Measurements from ENCODE around the gene MMP28. TPM values are rescaled to one million over a fixed set of nuclear protein-coding genes. Genes with fewer than 3 reads are reported as not detected.

Gene MMP28
- 1 to 10 TPM; 1.6 to 2.6 (median 2.0) TPM for polyA plus RNA-seq (ENCODE audit: insufficient read length in 4 of 4)

GRCh38 chr17:35795007-35795870 lies at the start of gene MMP28:
Gene MMP28, minus strand, starts transcription at chr17:35795641. Its CDS starts 264 bp downstream, at chr17:35795377.
- no peak for DNase-seq (ENCODE audit: low read depth in 4 of 4, low spot score in 2 of 4)

- DNase-seq (ENCODE audit: low read depth in 4 of 4, low spot score in 2 of 4): no peak
Measured at GRCh38 chr17:35844547-35844946, 49.1 kb upstream of the MMP28 start.

- DNase-seq (ENCODE audit: low read depth in 4 of 4, low spot score in 2 of 4): no peak
Measured at GRCh38 chr17:35843698-35844097, 48.3 kb upstream of the MMP28 start.

- DNase-seq (ENCODE audit: low read depth in 4 of 4, low spot score in 2 of 4): no peak
Measured at GRCh38 chr17:35842239-35842638, 46.8 kb upstream of the MMP28 start.

- no peak for DNase-seq (ENCODE audit: low read depth in 4 of 4, low spot score in 2 of 4)
Measured at GRCh38 chr17:35841505-35841904, 46.1 kb upstream of the MMP28 start.

GRCh38 chr17:35841101-35841500 lies 45.7 kb upstream of the MMP28 start:
- no peak for DNase-seq (ENCODE audit: low read depth in 4 of 4, low spot score in 2 of 4)

GRCh38 chr17:35825206-35825605 lies 29.8 kb upstream of the MMP28 start:
- no peak for DNase-seq (ENCODE audit: low read depth in 4 of 4, low spot score in 2 of 4)

- no peak for DNase-seq (ENCODE audit: low read depth in 4 of 4, low spot score in 2 of 4)
Measured at GRCh38 chr17:35821308-35821707, 25.9 kb upstream of the MMP28 start.

- no peak for DNase-seq (ENCODE audit: low read depth in 4 of 4, low spot score in 2 of 4)
Measured at GRCh38 chr17:35819455-35819854, 24.0 kb upstream of the MMP28 start.

GRCh38 chr17:35817196-35817595 lies 21.8 kb upstream of the MMP28 start:
- DNase-seq (ENCODE audit: low read depth in 4 of 4, low spot score in 2 of 4): no peak

GRCh38 chr17:35816723-35817122 lies 21.3 kb upstream of the MMP28 start:
- no peak for DNase-seq (ENCODE audit: low read depth in 4 of 4, low spot score in 2 of 4)

GRCh38 chr17:35812456-35812855 lies 17.0 kb upstream of the MMP28 start:
- no peak for DNase-seq (ENCODE audit: low read depth in 4 of 4, low spot score in 2 of 4)

- no peak for DNase-seq (ENCODE audit: low read depth in 4 of 4, low spot score in 2 of 4)
Measured at GRCh38 chr17:35811759-35812158, 16.3 kb upstream of the MMP28 start.

GRCh38 chr17:35809855-35810461 lies 14.5 kb upstream of the MMP28 start:
- DNase-seq (ENCODE audit: low read depth in 4 of 4, low spot score in 2 of 4): peak in 1 of 4 donors; percentile 28

GRCh38 chr17:35808962-35809854 lies 13.8 kb upstream of the MMP28 start, which contains the start of gene TAF15:
Gene TAF15, plus strand, starts transcription at chr17:35809484. Its CDS starts 86 bp downstream, at chr17:35809570.
- peak; percentile 93 to 99 (median 95) for DNase-seq (ENCODE audit: low read depth in 4 of 4, low spot score in 2 of 4)

- no peak for DNase-seq (ENCODE audit: low read depth in 4 of 4, low spot score in 2 of 4)
Measured at GRCh38 chr17:35808240-35808961, 13.0 kb upstream of the MMP28 start.

GRCh38 chr17:35807371-35808144 lies 12.1 kb upstream of the MMP28 start:
- DNase-seq (ENCODE audit: low read depth in 4 of 4, low spot score in 2 of 4): no peak

- peak in 2 of 4 donors; percentile 45 to 73 for DNase-seq (ENCODE audit: low read depth in 4 of 4, low spot score in 2 of 4)
Measured at GRCh38 chr17:35804658-35805192, 9.3 kb upstream of the MMP28 start.

- DNase-seq (ENCODE audit: low read depth in 4 of 4, low spot score in 2 of 4): no peak
Measured at GRCh38 chr17:35801583-35802224, 6.3 kb upstream of the MMP28 start.

Measured in left renal cortex interstitium (tissue), 4 donors.